Immature natural killer cell (primary cell): ENCODE measurements around the gene PFKL. TPM values are rescaled to one million over a fixed set of nuclear protein-coding genes. Genes with fewer than 3 reads are reported as not detected.

Experiments used
- DNase-seq, 3 donors: peaks; one replicate each; pipeline ENCODE4 v3.0.0; 2022; ENCODE audit warnings: mixed read lengths in 1 of 3
- H3K27ac Mint-ChIP-seq, 6 donors: one replicate each; pipeline ENCODE4 v1.8.0; 2020; ENCODE audit warnings: mixed read lengths in 6 of 6, mild to moderate bottlenecking in 5 of 6, inconsistent platforms in 4 of 6, moderate library complexity in 3 of 6
- H3K27me3 Mint-ChIP-seq, 3 donors: one replicate each; pipeline ENCODE4 v1.8.0; 2020 to 2021; ENCODE audit warnings: low read depth in 3 of 3, mild to moderate bottlenecking in 3 of 3, mixed read lengths in 3 of 3, moderate library complexity in 3 of 3, inconsistent platforms in 1 of 3
- H3K36me3 Mint-ChIP-seq, 3 donors: one replicate each; pipeline ENCODE4 v1.8.0; 2020; ENCODE audit warnings: mixed read lengths in 3 of 3, inconsistent platforms in 2 of 3, mild to moderate bottlenecking in 2 of 3
- H3K4me1 Mint-ChIP-seq, 2 donors: one replicate each; pipeline ENCODE4 v1.8.0; 2020; ENCODE audit warnings: inconsistent platforms in 2 of 2, mild to moderate bottlenecking in 2 of 2, mixed read lengths in 2 of 2, moderate library complexity in 1 of 2
- H3K4me3 Mint-ChIP-seq, 5 donors: one replicate each; pipeline ENCODE4 v1.8.0; 2020; ENCODE audit warnings: mild to moderate bottlenecking in 5 of 5, mixed read lengths in 5 of 5, inconsistent platforms in 3 of 5, moderate library complexity in 3 of 5
- H3K9me3 Mint-ChIP-seq, 6 donors: one replicate each; pipeline ENCODE4 v1.8.0; 2020; ENCODE audit warnings: mild to moderate bottlenecking in 6 of 6, mixed read lengths in 6 of 6, inconsistent platforms in 4 of 6, moderate library complexity in 3 of 6
- polyA plus RNA-seq, 3 donors: library from polyadenylated mRNA; unstranded; fragments of 300-500 nt; fragmentation: Illumina TruSeq; gene quantifications; one replicate each; pipeline ENCODE4 v1.2.3, GENCODE V29; 2021

Gene PFKL
- polyA plus RNA-seq, 3 donors from 2014 or later, result 57.9 to 88.8 (median 84.6) TPM

GRCh38 chr21:44286086-44286715 is 13.7 kb upstream of the PFKL start:
- no peaks in the 10 kb centered on the region for H3K4me1 Mint-ChIP-seq
- H3K27ac Mint-ChIP-seq, result no peak overlapping the region
- H3K36me3 Mint-ChIP-seq, result no peaks in the 10 kb centered on the region
- DNase-seq, result no peak
- H3K4me3 Mint-ChIP-seq, result no peak overlapping the region
- H3K27me3 Mint-ChIP-seq, result peaks cover 0 to 6% (median 3%) of the 10 kb centered on the region in 3 donors
- peaks cover 0 to 1% (median 0%) of the 10 kb centered on the region in 6 donors for H3K9me3 Mint-ChIP-seq

- Mint-ChIP-seq H3K27me3 (peaks cover 0 to 9% (median 2%) of the 10 kb centered on the region in 3 donors), H3K9me3 (peaks cover 0 to 1% (median 0%) of the 10 kb centered on the region in 6 donors), H3K4me1 (no peaks in the 10 kb centered on the region), H3K4me3 (no peak overlapping the region), H3K27ac (no peak overlapping the region), H3K36me3 (no peaks in the 10 kb centered on the region)
- no peak for DNase-seq
Measured at GRCh38 chr21:44286716-44287632, 12.9 kb upstream of the PFKL start.

- H3K36me3 Mint-ChIP-seq, result no peaks in the 10 kb centered on the region
- H3K4me3 Mint-ChIP-seq, result no peak overlapping the region
- H3K27ac Mint-ChIP-seq, result peak overlapping the region in 1 of 6 donors; percentile 56
- H3K27me3 Mint-ChIP-seq, result peaks cover 0 to 9% (median 0%) of the 10 kb centered on the region in 3 donors
- no peak for DNase-seq
- no peaks in the 10 kb centered on the region for H3K4me1 Mint-ChIP-seq
- peaks cover 0 to 1% (median 0%) of the 10 kb centered on the region in 6 donors for H3K9me3 Mint-ChIP-seq
Measured at GRCh38 chr21:44288251-44289110, 11.4 kb upstream of the PFKL start.

- H3K27me3 Mint-ChIP-seq, result peaks cover 0 to 9% (median 0%) of the 10 kb centered on the region in 3 donors
- H3K9me3 Mint-ChIP-seq, result peaks cover 0 to 1% (median 0%) of the 10 kb centered on the region in 6 donors
- no peak for DNase-seq
- H3K4me1 Mint-ChIP-seq, result no peaks in the 10 kb centered on the region
- no peak overlapping the region for H3K4me3 Mint-ChIP-seq
- H3K36me3 Mint-ChIP-seq, result no peaks in the 10 kb centered on the region
- H3K27ac Mint-ChIP-seq, result no peak overlapping the region
Measured at GRCh38 chr21:44289381-44290010, 10.4 kb upstream of the PFKL start.

GRCh38 chr21:44290327-44291077 is 9.4 kb upstream of the PFKL start:
- Mint-ChIP-seq H3K4me1 (no peaks in the 10 kb centered on the region), H3K27me3 (peaks cover 0 to 9% (median 0%) of the 10 kb centered on the region in 3 donors), H3K4me3 (no peak overlapping the region), H3K9me3 (peaks cover 0 to 1% (median 0%) of the 10 kb centered on the region in 6 donors), H3K36me3 (no peaks in the 10 kb centered on the region), H3K27ac (no peak overlapping the region)
- DNase-seq, result no peak

GRCh38 chr21:44291078-44291935 is 8.5 kb upstream of the PFKL start:
- no peaks in the 10 kb centered on the region for H3K4me1 Mint-ChIP-seq
- no peak overlapping the region for H3K27ac Mint-ChIP-seq
- no peak overlapping the region for H3K4me3 Mint-ChIP-seq
- no peaks in the 10 kb centered on the region for H3K36me3 Mint-ChIP-seq
- H3K27me3 Mint-ChIP-seq, result peaks cover 0 to 9% (median 0%) of the 10 kb centered on the region in 3 donors
- no peak for DNase-seq
- peaks cover 0 to 1% (median 0%) of the 10 kb centered on the region in 6 donors for H3K9me3 Mint-ChIP-seq

- Mint-ChIP-seq H3K27me3 (peaks cover 0 to 9% (median 0%) of the 10 kb centered on the region in 3 donors), H3K36me3 (no peaks in the 10 kb centered on the region), H3K9me3 (peaks cover 0 to 1% (median 0%) of the 10 kb centered on the region in 6 donors), H3K4me1 (no peaks in the 10 kb centered on the region), H3K4me3 (no peak overlapping the region), H3K27ac (no peak overlapping the region)
- no peak for DNase-seq
Measured at GRCh38 chr21:44291936-44292811, 7.7 kb upstream of the PFKL start.

GRCh38 chr21:44292812-44293195 is 7.0 kb upstream of the PFKL start:
- peaks cover 0 to 7% (median under 1%) of the 10 kb centered on the region in 3 donors for H3K27me3 Mint-ChIP-seq
- peaks cover 0 to 1% (median 0%) of the 10 kb centered on the region in 6 donors for H3K9me3 Mint-ChIP-seq
- H3K27ac Mint-ChIP-seq, result no peak overlapping the region
- no peak overlapping the region for H3K4me3 Mint-ChIP-seq
- DNase-seq, result no peak
- no peaks in the 10 kb centered on the region for H3K36me3 Mint-ChIP-seq
- H3K4me1 Mint-ChIP-seq, result peaks cover 3% of the 10 kb centered on the region in 2 donors

- Mint-ChIP-seq H3K27me3 (peaks cover 0 to 11% (median 2%) of the 10 kb centered on the region in 3 donors), H3K9me3 (peaks cover 0 to 1% (median 0%) of the 10 kb centered on the region in 6 donors), H3K27ac (no peak overlapping the region), H3K4me1 (peaks cover 11 to 12% of the 10 kb centered on the region in 2 donors), H3K36me3 (no peaks in the 10 kb centered on the region), H3K4me3 (no peak overlapping the region)
- peak; percentile 20 to 30 (median 22) for DNase-seq
Measured at GRCh38 chr21:44293551-44294231, 6.2 kb upstream of the PFKL start.

GRCh38 chr21:44294391-44295162 is 5.3 kb upstream of the PFKL start:
- peak in 1 of 3 donors; percentile 12 for DNase-seq
- Mint-ChIP-seq H3K9me3 (peaks cover 0 to 1% (median 0%) of the 10 kb centered on the region in 6 donors), H3K4me1 (peaks cover 17 to 20% of the 10 kb centered on the region in 2 donors), H3K36me3 (no peaks in the 10 kb centered on the region), H3K4me3 (no peak overlapping the region), H3K27me3 (peaks cover 0 to 11% (median 6%) of the 10 kb centered on the region in 3 donors), H3K27ac (no peak overlapping the region)
